Calu3 (cell line): ENCODE measurements around the gene SPTB. TPM values are rescaled to one million over a fixed set of nuclear protein-coding genes. Genes with fewer than 3 reads are reported as not detected.

Experiments used
- BruUV-seq: library from RNA; stranded (reverse); fragments of 400-500 nt; replicated peaks from 2 replicates; lab custom pipeline; 2021; lab: Mats Ljungman, UMichigan
- CTCF ChIA-PET: fragments of 300-600 bp; sonication (Branson Sonifier 250); formaldehyde crosslinking; loops from one replicate; lab custom pipeline; 2022; ENCODE audit warnings: antibody characterized with exemption; lab: Charles Lee
- DNase-seq: peaks from one replicate; pipeline ENCODE4 v3.0.0; 2022
- H3K27ac Mint-ChIP-seq: one replicate; pipeline ENCODE4 v1.8.0; 2022; ENCODE audit warnings: mixed read lengths; ENCODE audit not compliant: unreplicated experiment
- H3K27me3 Mint-ChIP-seq: one replicate; pipeline ENCODE4 v1.8.0; 2022; ENCODE audit warnings: mixed read lengths; ENCODE audit not compliant: unreplicated experiment
- H3K36me3 Mint-ChIP-seq: one replicate; pipeline ENCODE4 v1.8.0; 2022; ENCODE audit warnings: mild to moderate bottlenecking, moderate library complexity, mixed read lengths; ENCODE audit not compliant: insufficient read depth, unreplicated experiment
- H3K4me1 Mint-ChIP-seq: one replicate; pipeline ENCODE4 v1.8.0; 2022; ENCODE audit warnings: mild to moderate bottlenecking, low read depth, mixed read lengths; ENCODE audit not compliant: unreplicated experiment
- H3K4me3 Mint-ChIP-seq: one replicate; pipeline ENCODE4 v1.8.0; 2022; ENCODE audit warnings: mild to moderate bottlenecking, low read depth, moderate library complexity, mixed read lengths; ENCODE audit not compliant: unreplicated experiment
- H3K9me3 Mint-ChIP-seq: one replicate; pipeline ENCODE4 v1.8.0; 2022; ENCODE audit warnings: low read depth, mixed read lengths; ENCODE audit not compliant: unreplicated experiment
- CTCF ChIP-seq: fragments of 200-600 bp; IDR thresholded peaks from one replicate; pipeline ENCODE4 v1.8.0; 2022; ENCODE audit warnings: antibody characterized with exemption; ENCODE audit not compliant: unreplicated experiment
- intact Hi-C: fragments of 100-400 bp; cut with micrococcal nuclease; formaldehyde crosslinking; loops from one replicate; pipeline ENCODE4 v1.10.0; 2022; ENCODE audit not compliant: unreplicated experiment
- total RNA-seq: library from RNA; stranded (reverse); gene quantifications from 2 replicates; pipeline ENCODE4 v1.2.3, GENCODE V29; 2022

The SPTB gene
- total RNA-seq, 1 experiment from 2014 or later, result not detected

- BruUV-seq, result no TSS peak
- H3K4me1 Mint-ChIP-seq, result no peaks in the 10 kb centered on the region
These were observed 133.1 kb downstream of the SPTB start for GRCh38 chr14:64746298-64747250.

GRCh38 chr14:64745511-64746091, 134.1 kb downstream of the SPTB start:
- Mint-ChIP-seq H3K27me3 (no peaks in the 10 kb centered on the region), H3K9me3 (no peaks in the 10 kb centered on the region), H3K36me3 (peaks cover 20% of the 10 kb centered on the region), H3K27ac (no peak overlapping the region), H3K4me3 (no peak overlapping the region), H3K4me1 (no peaks in the 10 kb centered on the region)
- BruUV-seq, result no TSS peak
- intact Hi-C loops, result no loop called here
- no peak for DNase-seq
- CTCF ChIA-PET, result interaction anchor here (0.5 kb wide), 1 partner anchor 154 kb away, joined by 3 read pairs; no protein-coding TSS in a partner anchor
- no peak for TF ChIP-seq CTCF

More at GRCh38 chr14:64746298-64747250, 133.1 kb downstream of the SPTB start:
- DNase-seq, result no peak
- H3K27me3 Mint-ChIP-seq, result no peaks in the 10 kb centered on the region
- no peak overlapping the region for H3K27ac Mint-ChIP-seq
- CTCF ChIA-PET, result interaction anchor here (0.5 kb wide), 1 partner anchor 155 kb away, joined by 3 read pairs; no protein-coding TSS in a partner anchor
- H3K36me3 Mint-ChIP-seq, result peaks cover 20% of the 10 kb centered on the region
- H3K9me3 Mint-ChIP-seq, result no peaks in the 10 kb centered on the region
- no peak overlapping the region for H3K4me3 Mint-ChIP-seq
- TF ChIP-seq CTCF, result no peak
- intact Hi-C loops, result no loop called here

DNA sequence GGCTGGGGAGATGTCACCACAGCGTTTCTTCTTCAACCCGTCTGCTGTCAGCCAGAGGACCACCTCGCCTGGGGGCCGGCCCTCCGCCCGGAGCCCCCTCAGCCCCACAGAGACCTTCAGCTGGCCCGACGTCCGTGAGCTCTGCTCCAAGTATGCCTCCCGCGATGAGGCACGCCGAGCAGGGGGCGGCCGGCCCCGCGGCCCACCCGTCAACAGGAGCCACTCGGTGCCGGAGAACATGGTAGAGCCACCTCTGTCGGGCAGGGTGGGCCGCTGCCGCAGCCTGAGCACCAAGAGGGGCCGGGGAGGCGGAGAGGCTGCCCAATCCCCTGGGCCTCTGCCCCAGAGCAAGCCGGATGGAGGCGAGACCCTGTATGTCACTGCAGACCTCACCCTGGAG, 136.6 kb downstream of the SPTB start:
- H3K36me3 Mint-ChIP-seq, result peaks cover 20% of the 10 kb centered on the region

DNA sequence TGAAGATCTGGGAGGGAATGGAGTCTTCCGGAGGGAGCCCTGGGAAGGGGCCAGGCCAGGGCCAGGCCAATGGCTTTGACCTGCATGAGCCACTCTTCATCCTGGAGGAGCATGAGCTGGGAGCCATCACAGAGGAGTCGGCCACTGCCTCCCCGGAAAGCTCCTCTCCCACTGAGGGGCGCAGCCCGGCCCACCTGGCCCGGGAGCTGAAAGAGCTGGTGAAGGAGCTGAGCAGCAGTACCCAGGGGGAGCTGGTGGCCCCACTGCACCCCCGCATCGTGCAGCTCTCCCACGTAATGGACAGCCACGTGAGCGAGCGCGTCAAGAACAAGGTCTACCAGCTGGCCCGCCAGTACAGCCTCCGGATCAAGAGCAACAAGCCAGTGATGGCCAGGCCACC, 137.7 kb downstream of the SPTB start:
- H3K27me3 Mint-ChIP-seq, result no peaks in the 10 kb centered on the region
- H3K36me3 Mint-ChIP-seq, result peaks cover 20% of the 10 kb centered on the region
- CTCF ChIA-PET, result no interaction called here
- BruUV-seq, result no TSS peak
- no peaks in the 10 kb centered on the region for H3K9me3 Mint-ChIP-seq
- no peak for TF ChIP-seq CTCF
- H3K4me3 Mint-ChIP-seq, result no peak overlapping the region
- no peak overlapping the region for H3K27ac Mint-ChIP-seq
- intact Hi-C loops, result no loop called here
- no peak for DNase-seq
- no peaks in the 10 kb centered on the region for H3K4me1 Mint-ChIP-seq

More for the DNA sequence above, 136.6 kb downstream of the SPTB start:
- CTCF ChIA-PET, result no interaction called here
- no peak overlapping the region for H3K27ac Mint-ChIP-seq
- no peaks in the 10 kb centered on the region for H3K4me1 Mint-ChIP-seq
- intact Hi-C loops, result no loop called here
- no peaks in the 10 kb centered on the region for H3K9me3 Mint-ChIP-seq
- TF ChIP-seq CTCF, result no peak
- no peak for DNase-seq
- no peaks in the 10 kb centered on the region for H3K27me3 Mint-ChIP-seq
- H3K4me3 Mint-ChIP-seq, result no peak overlapping the region
- BruUV-seq, result no TSS peak
